Endothelial cell of umbilical vein (primary cell): ENCODE measurements around the gene C1orf174. TPM values are rescaled to one million over a fixed set of nuclear protein-coding genes. Genes with fewer than 3 reads are reported as not detected.

ENCODE experiments used
- BruUV-seq: library from RNA; stranded (reverse); fragments of 400-500 nt; replicated peaks from 2 replicates; lab custom pipeline; 2021; lab: Mats Ljungman, UMichigan
- CTCF ChIA-PET: fragments of 300-600, 350-600 bp; sonication (Branson Sonifier 250); formaldehyde crosslinking; loops from one replicate; lab custom pipeline; 2021; ENCODE audit warnings: antibody characterized with exemption, inconsistent platforms; lab: Charles Lee
- POLR2A ChIA-PET: fragments of 300-600, 350-600 bp; sonication (Branson Sonifier 250); formaldehyde crosslinking; loops from one replicate; lab custom pipeline; 2021; ENCODE audit warnings: antibody characterized with exemption, inconsistent platforms; lab: Charles Lee
- DNase-seq: peaks from one replicate; pipeline ENCODE4 v3.0.0-alpha.2; 2011; ENCODE audit warnings: low read depth, low spot score
- FAIRE-seq: peaks from 2 replicates; lab custom pipeline; 2011; peaks lifted over from hg19 to GRCh38; lab: Jason Lieb, UNC
- H2AFZ ChIP-seq: 2 replicates; pipeline ENCODE4 v1.6.0; 2012; ENCODE audit warnings: low read depth, low read length, control low read depth, inconsistent platforms
- H3K27ac ChIP-seq: 2 replicates; pipeline ENCODE4 v1.5.1; 2011; ENCODE audit warnings: low read depth, mild to moderate bottlenecking, control low read depth, low read length, moderate library complexity; ENCODE audit not compliant: insufficient read depth
- H3K27me3 ChIP-seq, 2 experiments: 2 replicates each; pipeline versions ENCODE4 v1.6.0 to v1.6.1; 2011; ENCODE audit warnings: low read length in 2 of 2, mixed read lengths in 1 of 2; ENCODE audit not compliant: control insufficient read depth in 2 of 2, insufficient read depth in 2 of 2
- H3K36me3 ChIP-seq, 2 experiments: 2 replicates in 1 of 2; 3 replicates in 1 of 2; pipeline ENCODE4 v1.5.1; 2011; ENCODE audit warnings: low read length in 2 of 2, mild to moderate bottlenecking in 1 of 2, moderate library complexity in 1 of 2; ENCODE audit not compliant: control insufficient read depth in 2 of 2, insufficient read depth in 2 of 2; ENCODE audit errors: extremely low read depth in 1 of 2
- H3K4me1 ChIP-seq: 3 replicates; pipeline ENCODE4 v1.5.1; 2011; ENCODE audit warnings: mild to moderate bottlenecking, low read length; ENCODE audit not compliant: control insufficient read depth, insufficient read depth; ENCODE audit errors: extremely low read depth
- H3K4me2 ChIP-seq: 2 replicates; pipeline ENCODE4 v1.6.1; 2011; ENCODE audit warnings: low read length, control low read depth, mixed read lengths; ENCODE audit not compliant: insufficient read depth
- H3K4me3 ChIP-seq, 3 experiments: fragments of 200-600 bp in 1 of 3; sonication (generic), shearing (Covaris generic) in 1 of 3; replicated peaks in 1 of 3; 2 replicates each; pipeline ENCODE4 v1.5.1; 2011 to 2016; ENCODE audit warnings: control low read depth in 3 of 3, low read length in 3 of 3, mild to moderate bottlenecking in 2 of 3, inconsistent platforms in 1 of 3, low read depth in 1 of 3, moderate library complexity in 1 of 3; ENCODE audit not compliant: insufficient read depth in 1 of 3
- H3K79me2 ChIP-seq: 2 replicates; pipeline ENCODE4 v1.6.0; 2012; ENCODE audit warnings: low read length, inconsistent platforms; ENCODE audit not compliant: control insufficient read depth, insufficient read depth
- H3K9ac ChIP-seq: replicated peaks from 2 replicates; pipeline ENCODE3; 2011; ENCODE audit warnings: low read length, control low read depth; ENCODE audit not compliant: insufficient read depth; ENCODE audit errors: extremely low read depth
- H3K9me1 ChIP-seq: replicated peaks from 3 replicates; pipeline ENCODE4 v1.6.0; 2011; ENCODE audit warnings: mild to moderate bottlenecking, low read length; ENCODE audit not compliant: control insufficient read depth, insufficient read depth; ENCODE audit errors: extremely low read depth
- H3K9me3 ChIP-seq: replicated peaks from 2 replicates; pipeline ENCODE4 v1.5.1; 2012; ENCODE audit warnings: low read length, inconsistent platforms; ENCODE audit not compliant: control insufficient read depth, insufficient read depth
- H4K20me1 ChIP-seq: replicated peaks from 2 replicates; pipeline ENCODE3; 2011; ENCODE audit warnings: mild to moderate bottlenecking, low read length; ENCODE audit not compliant: control insufficient read depth, insufficient read depth; ENCODE audit errors: extremely low read depth
- EZH2 ChIP-seq: IDR thresholded peaks from 2 replicates; pipeline ENCODE4 v1.6.1; 2012; ENCODE audit warnings: borderline replicate concordance, low read depth, mild to moderate bottlenecking, moderate library complexity, low read length, inconsistent platforms; ENCODE audit not compliant: severe bottlenecking
- FOS ChIP-seq: IDR thresholded peaks from 2 replicates; pipeline ENCODE4 v1.6.1; 2011; ENCODE audit warnings: mild to moderate bottlenecking, low read length, moderate library complexity, borderline replicate concordance; ENCODE audit not compliant: insufficient read depth
- GATA2 ChIP-seq: IDR thresholded peaks from 2 replicates; pipeline ENCODE4 v1.7.0; 2011; ENCODE audit warnings: low read depth, mild to moderate bottlenecking, moderate library complexity, mixed read lengths, low read length; ENCODE audit not compliant: insufficient read length, insufficient read depth
- JUN ChIP-seq: IDR thresholded peaks from 2 replicates; pipeline ENCODE4 v1.6.1; 2011; ENCODE audit warnings: borderline replicate concordance, low read depth; ENCODE audit not compliant: insufficient read length, insufficient read depth
- MYC ChIP-seq: IDR thresholded peaks from one replicate; pipeline ENCODE4 v1.6.1; 2011; ENCODE audit warnings: mild to moderate bottlenecking, low read depth, low read length
- POLR2A ChIP-seq: IDR thresholded peaks from 2 replicates; pipeline ENCODE4 v1.6.1; 2012; ENCODE audit warnings: low read depth, mild to moderate bottlenecking, control low read depth, low read length
- POLR2AphosphoS5 ChIP-seq: IDR thresholded peaks from 2 replicates; pipeline ENCODE4 v1.6.1; 2012; ENCODE audit warnings: low read depth, mild to moderate bottlenecking, control low read depth, low read length, moderate library complexity; ENCODE audit not compliant: insufficient read depth
- dilution Hi-C: fragments of 300-500 bp; cut with MboI; formaldehyde crosslinking; loops from one replicate; pipeline ENCODE4 v1.15.0; 2019; ENCODE audit warnings: low sequenced_read_pairs; ENCODE audit not compliant: extremely low pct_ligation_motif_present
- intact Hi-C: fragments of 100-400 bp; cut with micrococcal nuclease; formaldehyde crosslinking; loops from one replicate; pipeline ENCODE4 v1.10.0; 2022
- polyA plus RNA-seq, 4 experiments: library from polyadenylated mRNA; depleted of rRNA in 3 of 4; stranded (reverse) in 3 of 4; unstranded in 1 of 4; fragments of >200 nt; gene quantifications; 2 replicates each; pipeline versions ENCODE4 v1.2.1 to v1.2.3, GENCODE V29; 2011 to 2012; ENCODE audit warnings: missing spikeins in 1 of 4
- total RNA-seq: library from RNA; stranded (reverse); gene quantifications from 2 replicates; pipeline ENCODE4 v1.2.3, GENCODE V29; 2021
- TF ChIP-seq, protein P1 (sequence below): IDR thresholded peaks from 2 replicates; pipeline ENCODE4 v1.6.1; 2011; ENCODE audit not compliant: insufficient read depth, insufficient read length
- TF ChIP-seq, protein P2 (sequence below), 2 donors: IDR thresholded peaks; 1 replicate in 1 of 2; 2 replicates in 1 of 2; pipeline ENCODE4 v1.5.1; 2011; ENCODE audit warnings: low read length in 2 of 2, mild to moderate bottlenecking in 2 of 2, moderate library complexity in 2 of 2, control low read depth in 1 of 2, inconsistent platforms in 1 of 2, low read depth in 1 of 2; ENCODE audit not compliant: insufficient read depth in 1 of 2; ENCODE audit errors: extremely low read depth in 1 of 2

C1orf174 gene
- total and polyA plus RNA-seq, 2 donors (not counting 3 experiments of a cell fraction or from before 2014, with no cell fraction given), result 28.0 to 31.7 TPM

- Histone ChIP-seq H3K9me3 (no peaks in the 10 kb centered on the region), H3K27me3 (no peaks in the 10 kb centered on the region), H3K36me3 (no peaks in the 10 kb centered on the region), H3K4me3 (no peak overlapping the region), H2AFZ (no peak overlapping the region), H3K9ac (no peak overlapping the region), H3K9me1 (no peaks in the 10 kb centered on the region), H3K4me1 (no peaks in the 10 kb centered on the region), H3K4me2 (no peak overlapping the region), H4K20me1 (no peaks in the 10 kb centered on the region), H3K79me2 (no peaks in the 10 kb centered on the region), H3K27ac (no peak overlapping the region)
- ChIA-PET CTCF (no interaction called here), POLR2A (no interaction called here)
- TF ChIP-seq POLR2AphosphoS5 (no peak), FOS (no peak), MYC (no peak), POLR2A (no peak), JUN (no peak), EZH2 (no peak), GATA2 (no peak)
- TF ChIP-seq, protein P1, sequence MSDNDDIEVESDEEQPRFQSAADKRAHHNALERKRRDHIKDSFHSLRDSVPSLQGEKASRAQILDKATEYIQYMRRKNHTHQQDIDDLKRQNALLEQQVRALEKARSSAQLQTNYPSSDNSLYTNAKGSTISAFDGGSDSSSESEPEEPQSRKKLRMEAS, result no peak
- TF ChIP-seq, protein P2, sequence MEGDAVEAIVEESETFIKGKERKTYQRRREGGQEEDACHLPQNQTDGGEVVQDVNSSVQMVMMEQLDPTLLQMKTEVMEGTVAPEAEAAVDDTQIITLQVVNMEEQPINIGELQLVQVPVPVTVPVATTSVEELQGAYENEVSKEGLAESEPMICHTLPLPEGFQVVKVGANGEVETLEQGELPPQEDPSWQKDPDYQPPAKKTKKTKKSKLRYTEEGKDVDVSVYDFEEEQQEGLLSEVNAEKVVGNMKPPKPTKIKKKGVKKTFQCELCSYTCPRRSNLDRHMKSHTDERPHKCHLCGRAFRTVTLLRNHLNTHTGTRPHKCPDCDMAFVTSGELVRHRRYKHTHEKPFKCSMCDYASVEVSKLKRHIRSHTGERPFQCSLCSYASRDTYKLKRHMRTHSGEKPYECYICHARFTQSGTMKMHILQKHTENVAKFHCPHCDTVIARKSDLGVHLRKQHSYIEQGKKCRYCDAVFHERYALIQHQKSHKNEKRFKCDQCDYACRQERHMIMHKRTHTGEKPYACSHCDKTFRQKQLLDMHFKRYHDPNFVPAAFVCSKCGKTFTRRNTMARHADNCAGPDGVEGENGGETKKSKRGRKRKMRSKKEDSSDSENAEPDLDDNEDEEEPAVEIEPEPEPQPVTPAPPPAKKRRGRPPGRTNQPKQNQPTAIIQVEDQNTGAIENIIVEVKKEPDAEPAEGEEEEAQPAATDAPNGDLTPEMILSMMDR (IDR thresholded peaks at IDR 0.05; ENCODE audit: extremely low read depth in 1 of 2, insufficient read depth in 1 of 2, low read depth in 1 of 2, low read length in 2 of 2), result no peak
- intact Hi-C loops (no loop called here), dilution Hi-C loops (no loop called here)
- no TSS peak for BruUV-seq
- FAIRE-seq (no peak), DNase-seq (no peak)
Measured at GRCh38 chr1:3928586-3928985, 28.5 kb upstream of the C1orf174 start.
